ES-I3 (cell line): ENCODE data around the gene CHST11.

Source experiments
- H3K36me3 ChIP-seq: 2 replicates; pipeline ENCODE4 v1.6.1; 2013; ENCODE audit warnings: mild to moderate bottlenecking, low read length, control low read depth, moderate library complexity; ENCODE audit not compliant: insufficient read depth
- H3K4me1 ChIP-seq: 2 replicates; pipeline ENCODE4 v1.6.1; 2013; ENCODE audit warnings: mild to moderate bottlenecking, control low read depth, low read length; ENCODE audit not compliant: insufficient read depth
- H3K9ac ChIP-seq: 2 replicates; pipeline ENCODE4 v1.6.1; 2013; ENCODE audit warnings: low read depth, mild to moderate bottlenecking, low read length, moderate library complexity
- H3K9me3 ChIP-seq: 2 replicates; pipeline ENCODE4 v1.6.1; 2013; ENCODE audit warnings: mild to moderate bottlenecking, low read length, moderate library complexity; ENCODE audit not compliant: control insufficient read depth, insufficient read depth

CHST11 gene

DNA sequence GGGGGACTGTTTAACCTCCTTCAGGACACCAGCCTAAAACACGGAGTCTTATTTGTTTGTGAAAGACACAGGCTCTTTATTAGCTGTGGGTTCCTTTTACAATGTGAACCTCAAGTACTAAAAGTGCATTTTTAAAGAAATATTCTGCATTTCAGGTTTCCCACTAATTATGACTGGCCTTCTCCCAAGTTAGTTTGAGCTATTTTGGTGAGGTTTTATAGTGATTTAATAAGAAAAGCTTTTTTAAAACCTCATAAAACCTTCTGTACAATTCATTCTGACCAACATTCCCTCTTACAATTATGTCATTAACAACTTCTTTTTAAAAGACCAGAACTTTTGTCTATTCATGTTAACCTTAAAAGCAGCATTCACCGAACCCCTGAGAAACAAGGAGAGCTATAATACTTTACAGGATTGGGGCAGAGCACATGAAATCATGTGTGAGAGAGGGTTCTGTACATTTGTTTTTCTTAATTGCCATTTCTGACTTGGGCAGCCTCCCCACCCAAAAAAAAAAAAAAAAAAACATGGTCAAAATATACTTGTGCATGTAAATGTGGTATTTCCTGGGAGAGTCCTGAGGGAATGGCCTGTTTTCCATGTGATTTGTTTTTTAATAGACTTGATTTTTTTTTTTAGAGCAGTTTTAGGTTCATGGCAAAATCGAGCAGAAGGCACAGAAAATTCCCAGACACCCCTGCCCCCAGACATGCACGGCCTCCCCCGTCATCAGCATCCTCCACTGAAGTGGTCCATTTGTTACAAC lies 169.5 kb downstream of the CHST11 start:
- no peaks in the 10 kb centered on the region for H3K36me3 ChIP-seq
- H3K4me1 ChIP-seq, result peaks cover 13% of the 10 kb centered on the region
- no peak overlapping the region for H3K9ac ChIP-seq
- no peaks in the 10 kb centered on the region for H3K9me3 ChIP-seq

GRCh38 chr12:104627231-104627989 lies 170.7 kb downstream of the CHST11 start:
- no peaks in the 10 kb centered on the region for H3K36me3 ChIP-seq
- no peaks in the 10 kb centered on the region for H3K9me3 ChIP-seq
- no peak overlapping the region for H3K9ac ChIP-seq
- H3K4me1 ChIP-seq, result peaks cover 12% of the 10 kb centered on the region

DNA sequence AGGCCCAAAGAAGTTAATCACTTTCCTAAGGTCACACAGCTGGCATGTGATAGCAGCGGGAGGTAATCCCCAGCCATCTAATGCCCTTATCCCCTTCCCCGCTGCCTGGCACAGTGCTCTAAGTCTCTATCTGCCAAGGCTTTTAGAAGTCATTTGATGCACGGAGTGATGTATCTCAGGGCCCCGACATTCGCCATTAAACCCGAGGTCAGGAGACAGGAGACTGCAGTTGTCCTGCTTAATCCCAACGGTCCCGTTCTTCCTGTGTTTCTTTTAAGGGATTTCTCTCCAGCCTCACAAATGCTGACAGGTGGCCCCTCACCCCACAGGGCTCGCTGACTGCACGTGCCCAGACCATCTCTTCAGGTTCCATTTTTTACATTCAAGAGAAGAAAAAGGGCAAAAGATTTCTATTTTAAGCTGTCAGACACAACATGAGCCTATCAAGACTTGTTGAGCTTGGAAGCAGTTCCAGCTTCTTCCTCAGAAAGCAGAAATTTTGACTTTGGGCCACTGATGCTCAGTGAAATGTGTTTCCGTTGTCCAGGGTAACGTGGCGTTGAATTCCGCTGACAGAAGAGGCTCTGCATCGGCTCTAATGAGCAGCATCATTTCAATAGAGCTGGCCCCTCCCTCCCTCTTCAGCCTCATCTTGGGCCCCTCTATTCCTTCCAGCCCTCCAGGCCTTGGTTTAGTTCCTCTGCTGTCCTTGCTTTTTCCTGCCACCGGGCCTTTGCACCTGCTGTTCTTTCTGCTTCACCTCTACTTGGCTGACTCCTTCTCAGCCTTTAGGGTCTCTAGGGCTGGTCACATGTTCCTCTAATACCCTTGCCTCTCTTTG lies 171.5 kb downstream of the CHST11 start:
- peaks cover 8% of the 10 kb centered on the region; the same call in 1 of the 2 replicates for H3K4me1 ChIP-seq
- no peak overlapping the region for H3K9ac ChIP-seq
- no peaks in the 10 kb centered on the region for H3K36me3 ChIP-seq
- no peaks in the 10 kb centered on the region for H3K9me3 ChIP-seq

GRCh38 chr12:104628831-104629135 lies 172.0 kb downstream of the CHST11 start:
- Histone ChIP-seq H3K4me1 (peaks cover 8% of the 10 kb centered on the region; the same call in 1 of the 2 replicates), H3K9ac (no peak overlapping the region), H3K36me3 (no peaks in the 10 kb centered on the region), H3K9me3 (no peaks in the 10 kb centered on the region)

- H3K36me3 ChIP-seq, result no peaks in the 10 kb centered on the region
- H3K9me3 ChIP-seq, result no peaks in the 10 kb centered on the region
- no peak overlapping the region for H3K9ac ChIP-seq
- H3K4me1 ChIP-seq, result peaks cover 5% of the 10 kb centered on the region; the same call in 1 of the 2 replicates
Observed at GRCh38 chr12:104630230-104630670, 173.5 kb downstream of the CHST11 start.

GRCh38 chr12:104631867-104632266 lies 175.1 kb downstream of the CHST11 start:
- Histone ChIP-seq H3K9ac (no peak overlapping the region), H3K9me3 (no peaks in the 10 kb centered on the region), H3K4me1 (peaks cover 2% of the 10 kb centered on the region; the same call in 1 of the 2 replicates), H3K36me3 (no peaks in the 10 kb centered on the region)

GRCh38 chr12:104632724-104633201 lies 176.0 kb downstream of the CHST11 start:
- H3K9me3 ChIP-seq, result no peaks in the 10 kb centered on the region
- no peak overlapping the region for H3K9ac ChIP-seq
- no peaks in the 10 kb centered on the region for H3K4me1 ChIP-seq
- H3K36me3 ChIP-seq, result no peaks in the 10 kb centered on the region

- Histone ChIP-seq H3K4me1 (no peaks in the 10 kb centered on the region), H3K9ac (no peak overlapping the region), H3K9me3 (no peaks in the 10 kb centered on the region), H3K36me3 (no peaks in the 10 kb centered on the region)
Observed at GRCh38 chr12:104634044-104634443, 177.3 kb downstream of the CHST11 start.

DNA sequence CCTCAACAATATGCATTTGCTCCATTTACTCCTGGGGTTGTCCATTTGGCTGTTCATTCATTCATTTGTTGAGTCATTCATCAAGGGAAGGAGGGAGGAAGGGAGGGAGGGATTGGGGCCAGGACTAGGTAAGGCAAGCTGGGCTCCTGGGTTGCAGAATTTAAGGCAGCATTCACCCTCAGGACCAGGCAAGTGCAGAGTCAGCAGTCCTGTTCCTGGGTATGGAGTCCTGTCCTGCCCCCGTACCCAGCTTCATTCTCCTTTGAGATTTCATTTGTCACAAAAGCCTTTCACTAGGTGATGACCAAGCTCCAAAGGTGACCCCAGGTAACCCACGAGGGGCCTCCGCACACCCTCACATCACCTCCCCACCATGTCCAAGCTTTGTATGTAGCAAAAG lies 178.1 kb downstream of the CHST11 start:
- H3K4me1 ChIP-seq, result no peaks in the 10 kb centered on the region
- H3K9me3 ChIP-seq, result no peaks in the 10 kb centered on the region
- no peaks in the 10 kb centered on the region for H3K36me3 ChIP-seq
- no peak overlapping the region for H3K9ac ChIP-seq

DNA sequence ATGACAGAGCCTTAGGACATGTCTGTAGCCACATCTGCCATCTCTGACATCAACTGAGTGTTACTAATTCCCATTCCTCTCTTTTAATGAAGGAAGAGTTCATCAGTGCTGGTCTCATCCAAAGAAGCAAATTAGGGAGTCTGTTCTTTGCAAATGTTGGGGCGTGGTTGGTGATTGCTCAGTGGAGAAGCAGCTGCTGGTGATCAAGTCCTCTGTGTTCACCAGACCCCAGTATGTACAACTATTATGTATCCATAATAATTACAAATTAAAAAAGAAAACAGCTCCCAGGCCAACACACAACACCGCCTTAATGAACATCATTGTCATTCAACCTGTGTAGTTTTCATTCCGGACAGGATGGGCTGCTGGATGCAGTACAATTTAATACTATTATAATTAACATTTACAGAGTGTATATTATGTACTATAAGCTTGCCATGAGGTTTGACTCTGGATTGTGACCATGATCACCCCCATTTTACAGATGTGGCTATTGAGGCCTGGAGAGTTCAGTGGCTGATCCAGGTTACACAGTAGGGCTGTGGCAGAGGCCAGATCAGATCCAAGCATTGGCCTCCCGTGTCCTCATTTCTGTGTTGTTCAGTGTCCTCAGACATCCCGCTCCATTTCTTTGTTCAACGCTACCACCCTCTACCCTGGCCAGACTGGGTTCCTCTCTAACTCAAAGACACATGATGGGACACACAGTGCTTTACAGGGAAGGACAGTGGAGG lies 179.0 kb downstream of the CHST11 start:
- Histone ChIP-seq H3K36me3 (0 out of 2 replicates have a peak, but pooled peaks cover 2% of the 10 kb centered on the region), H3K9me3 (no peaks in the 10 kb centered on the region)

DNA sequence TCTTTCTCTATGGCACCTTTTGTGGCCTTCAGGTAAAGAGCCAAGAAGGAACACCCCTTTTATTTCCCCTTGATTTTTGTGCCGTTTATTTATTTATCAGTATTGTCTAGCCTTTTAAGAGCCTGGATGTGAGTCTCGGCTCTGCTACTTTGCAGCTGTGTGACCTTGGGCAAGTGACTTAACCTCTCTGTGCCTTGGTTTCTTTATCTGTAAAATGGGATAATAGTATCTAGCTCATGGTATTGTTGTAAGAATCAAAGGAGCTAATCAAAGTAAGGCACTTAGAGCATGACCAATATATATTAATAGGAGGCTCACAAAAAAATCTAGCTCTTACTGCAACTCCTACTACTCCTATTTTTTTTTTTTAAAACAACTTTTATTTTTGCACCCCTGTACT lies 179.7 kb downstream of the CHST11 start:
- no peak overlapping the region for H3K9ac ChIP-seq
- 0 out of 2 replicates have a peak, but pooled peaks cover 2% of the 10 kb centered on the region for H3K36me3 ChIP-seq
- no peaks in the 10 kb centered on the region for H3K9me3 ChIP-seq
- H3K4me1 ChIP-seq, result no peaks in the 10 kb centered on the region

More for the DNA sequence above, 179.0 kb downstream of the CHST11 start:
- H3K9ac ChIP-seq, result no peak overlapping the region
- H3K4me1 ChIP-seq, result no peaks in the 10 kb centered on the region

DNA sequence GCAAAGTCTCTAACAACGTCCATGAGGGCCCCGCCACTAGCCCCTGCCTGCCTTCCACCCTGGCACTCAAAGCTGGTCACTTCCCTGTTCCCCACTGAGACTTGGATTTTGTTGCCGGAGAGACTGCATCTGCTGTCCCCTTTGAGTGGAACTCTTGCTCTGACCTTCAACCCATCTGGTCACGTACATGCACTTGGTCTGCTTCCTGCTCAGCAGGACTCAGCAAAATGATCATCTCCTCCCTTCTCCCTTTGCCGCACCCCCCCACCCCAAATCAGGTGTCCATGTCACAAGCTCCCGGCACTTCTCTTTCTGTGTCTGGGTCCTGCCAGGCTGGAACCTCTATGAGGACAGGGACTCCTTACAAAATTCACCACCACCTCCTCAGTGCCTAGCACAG lies 180.9 kb downstream of the CHST11 start:
- 0 out of 2 replicates have a peak, but pooled peaks cover 2% of the 10 kb centered on the region for H3K36me3 ChIP-seq
- H3K9me3 ChIP-seq, result no peaks in the 10 kb centered on the region
- H3K4me1 ChIP-seq, result no peaks in the 10 kb centered on the region
- H3K9ac ChIP-seq, result no peak overlapping the region

DNA sequence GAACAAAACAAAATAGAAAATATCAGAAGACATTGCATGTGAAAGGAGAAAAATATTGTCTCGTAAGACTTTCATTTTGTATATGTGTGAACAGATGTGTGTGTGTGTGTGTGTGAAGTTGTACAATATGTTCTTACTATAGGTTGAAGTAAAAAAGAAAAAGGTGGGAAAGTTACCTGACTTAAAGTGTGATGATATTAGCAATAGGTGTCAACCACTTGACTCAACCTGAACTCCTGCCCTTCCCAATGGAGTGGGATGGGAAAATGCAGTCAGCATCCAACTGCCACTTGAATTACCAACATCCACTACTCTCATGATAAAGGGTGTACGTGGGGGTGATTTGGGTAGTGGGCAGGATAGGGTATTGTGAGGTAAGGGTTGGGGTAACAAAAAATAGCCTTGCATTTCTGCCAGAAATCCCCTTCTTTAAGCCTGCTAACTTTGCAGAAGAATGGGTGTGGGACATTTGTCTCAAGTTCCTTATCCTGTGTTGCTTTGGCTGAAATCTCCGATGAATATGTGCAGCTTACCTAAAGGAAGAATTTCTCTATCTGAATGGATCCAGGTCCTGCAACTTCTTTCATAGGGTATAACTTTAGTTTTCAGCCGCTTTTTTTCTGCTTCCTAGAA lies 181.6 kb downstream of the CHST11 start:
- H3K9me3 ChIP-seq, result no peaks in the 10 kb centered on the region
- no peaks in the 10 kb centered on the region for H3K4me1 ChIP-seq
- no peak overlapping the region for H3K9ac ChIP-seq
- 0 out of 2 replicates have a peak, but pooled peaks cover 2% of the 10 kb centered on the region for H3K36me3 ChIP-seq
